K562 (cell line): ENCODE measurements around the gene MALRD1. TPM values are rescaled to one million over a fixed set of nuclear protein-coding genes. Genes with fewer than 3 reads are reported as not detected.

Experiments
- ATAC-seq: fragments of 200-7000 bp; cut with Tn5 transposase; 3 replicates; pipeline ENCODE4 v1.9.1; 2020; ENCODE audit warnings: moderate library complexity
- BruUV-seq: library from RNA; stranded (reverse); fragments of 400-500 nt; replicated peaks from 2 replicates; lab custom pipeline; 2021; lab: Mats Ljungman, UMichigan
- CTCF ChIA-PET: fragments of 300-600 bp; formaldehyde crosslinking; extraction: SDS; loops from one replicate; lab custom pipeline; 2021; ENCODE audit warnings: low intra/inter-chr PET ratio; lab: Yijun Ruan, JAX
- POLR2A ChIA-PET: fragments of 300-600, 350-650 bp; sonication (Branson Sonifier 250); formaldehyde crosslinking; extraction: SDS; loops from one replicate; lab custom pipeline; 2021; ENCODE audit warnings: antibody characterized with exemption, inconsistent platforms; lab: Yijun Ruan, JAX
- DNase-seq, 4 experiments: peaks; one replicate each; pipeline versions ENCODE4 v3.0.0 to v3.0.0-alpha.2; 2011 to 2018; ENCODE audit warnings: low spot score in 3 of 4, mixed read lengths in 3 of 4; ENCODE audit errors: extremely low read depth in 1 of 4
- FAIRE-seq: peaks from 2 replicates; lab custom pipeline; 2011; peaks lifted over from hg19 to GRCh38; lab: Jason Lieb, UNC
- H2AFZ ChIP-seq: 2 replicates; pipeline ENCODE4 v1.6.0; 2011; ENCODE audit warnings: low read depth, low read length, control low read depth, inconsistent platforms
- H3K27ac ChIP-seq: fragments of 200-600 bp; 3 replicates; pipeline ENCODE4 v1.8.0; 2011; ENCODE audit warnings: low read depth, mild to moderate bottlenecking, control low read depth, inconsistent platforms, low read length, moderate library complexity, mixed read lengths; ENCODE audit errors: extremely low read depth
- H3K27me3 ChIP-seq, 2 experiments: fragments of 300-600 bp in 1 of 2; 2 replicates in 1 of 2; 3 replicates in 1 of 2; pipeline versions ENCODE4 v1.6.0 to v1.8.0; 2011; ENCODE audit warnings: inconsistent platforms in 2 of 2, low read length in 2 of 2, mild to moderate bottlenecking in 1 of 2, mixed read lengths in 1 of 2, moderate library complexity in 1 of 2; ENCODE audit not compliant: control insufficient read depth in 2 of 2, insufficient read depth in 2 of 2
- H3K36me3 ChIP-seq: fragments of 300-600 bp; 3 replicates; pipeline ENCODE4 v1.8.0; 2011; ENCODE audit warnings: mild to moderate bottlenecking, low read length, inconsistent platforms; ENCODE audit not compliant: control insufficient read depth, insufficient read depth
- H3K4me1 ChIP-seq, 2 experiments: fragments of 200-600 bp in 1 of 2; replicated peaks in 1 of 2; 2 replicates in 1 of 2; 3 replicates in 1 of 2; pipeline versions ENCODE4 v1.5.1 to v1.8.0; 2011; ENCODE audit warnings: inconsistent platforms in 2 of 2, low read length in 2 of 2, mild to moderate bottlenecking in 1 of 2, mixed read lengths in 1 of 2, moderate library complexity in 1 of 2; ENCODE audit not compliant: control insufficient read depth in 2 of 2, insufficient read depth in 2 of 2
- H3K4me2 ChIP-seq: 2 replicates; pipeline ENCODE4 v1.6.1; 2011; ENCODE audit warnings: low read length, control low read depth, inconsistent platforms, mixed read lengths; ENCODE audit not compliant: insufficient read depth
- H3K4me3 ChIP-seq: fragments of 200-600 bp; sonication (generic), shearing (Covaris generic); 2 replicates; pipeline ENCODE4 v1.5.1; 2016; ENCODE audit warnings: control low read depth, inconsistent platforms
- H3K79me2 ChIP-seq: fragments of 200-600 bp; 3 replicates; pipeline ENCODE4 v1.8.0; 2011; ENCODE audit warnings: low read length, inconsistent platforms; ENCODE audit not compliant: control insufficient read depth, insufficient read depth
- H3K9ac ChIP-seq, 2 experiments: 2 replicates each; pipeline versions ENCODE4 v1.6.0 to v1.6.1; 2011; ENCODE audit warnings: low read depth in 2 of 2, low read length in 2 of 2, control low read depth in 1 of 2, inconsistent platforms in 1 of 2, mild to moderate bottlenecking in 1 of 2, mixed read lengths in 1 of 2; ENCODE audit not compliant: insufficient read depth in 1 of 2
- H3K9me1 ChIP-seq: one replicate; pipeline ENCODE4 v1.6.0; 2011; ENCODE audit warnings: inconsistent platforms, mild to moderate bottlenecking, low read length, moderate library complexity; ENCODE audit not compliant: control insufficient read depth, insufficient read depth
- H3K9me3 ChIP-seq: replicated peaks from 2 replicates; pipeline ENCODE4 v1.5.1; 2011; ENCODE audit warnings: low read depth, low read length, inconsistent platforms; ENCODE audit not compliant: control insufficient read depth, insufficient read depth
- H4K20me1 ChIP-seq: replicated peaks from 2 replicates; pipeline ENCODE4 v1.6.1; 2011; ENCODE audit warnings: low read length, inconsistent platforms, mixed read lengths; ENCODE audit not compliant: control insufficient read depth, insufficient read depth
- FOXA3 ChIP-seq, 2 experiments: fragments of 450-650 bp in 1 of 2; sonication (generic) in 1 of 2; formaldehyde crosslinking; IDR thresholded peaks in 1 of 2; conservative IDR thresholded peaks in 1 of 2; 2 replicates each; pipeline versions ENCODE4 v1.4.0 to v1.8.0; 2020 to 2022; ENCODE audit warnings: mild to moderate bottlenecking in 2 of 2, missing genetic modification reagents in 1 of 2
- MCM2 ChIP-seq: fragments of 450-650 bp; IDR thresholded peaks from 2 replicates; pipeline ENCODE4 v1.6.1; 2017; ENCODE audit warnings: low read depth, mild to moderate bottlenecking
- OTX1 ChIP-seq: fragments of 450-650 bp; formaldehyde crosslinking; IDR thresholded peaks from 2 replicates; pipeline ENCODE4 v1.4.0; 2022; ENCODE audit warnings: mild to moderate bottlenecking
- PHF8 ChIP-seq: fragments of 200-600 bp; sonication (generic); IDR thresholded peaks from 2 replicates; pipeline ENCODE4 v1.6.1; 2012; ENCODE audit warnings: mixed run types, mild to moderate bottlenecking, inconsistent platforms, low read length, moderate library complexity, borderline replicate concordance
- SRSF3 ChIP-seq: fragments of 200-400 bp; formaldehyde crosslinking; IDR thresholded peaks from 2 replicates; pipeline ENCODE4 v1.6.1; 2016; ENCODE audit warnings: mild to moderate bottlenecking, low read length, moderate library complexity; ENCODE audit not compliant: insufficient read depth
- ZBTB17 ChIP-seq: fragments of 450-650 bp; formaldehyde crosslinking; IDR thresholded peaks from 2 replicates; pipeline ENCODE4 v1.4.0; 2020; ENCODE audit warnings: mild to moderate bottlenecking
- ZNF217 ChIP-seq: sonication (generic); formaldehyde crosslinking; IDR thresholded peaks from 2 replicates; pipeline ENCODE4 v1.8.0; 2022; ENCODE audit warnings: mild to moderate bottlenecking, missing genetic modification reagents
- ZNF507 ChIP-seq: conservative IDR thresholded peaks from 2 replicates; pipeline ENCODE4 v1.6.1; 2017; ENCODE audit warnings: missing genetic modification characterization, missing compliant biosample characterization
- ZNF57 ChIP-seq: fragments of 450-650 bp; formaldehyde crosslinking; IDR thresholded peaks from 2 replicates; pipeline ENCODE4 v1.4.0; 2020; ENCODE audit warnings: mild to moderate bottlenecking, moderate library complexity
- ZSCAN29 ChIP-seq: fragments of 450-650 bp; IDR thresholded peaks from 2 replicates; pipeline ENCODE4 v1.6.1; 2017
- WGBS: fragments of 100-300 bp; shearing (Covaris generic); methylation state at CpG from one replicate; pipeline ENCODE4 v1.1.6; 2016; ENCODE audit warnings: low coverage, mixed read lengths; ENCODE audit not compliant: insufficient coverage; ENCODE audit errors: missing lambda C conversion rate; 5-methylcytosine and 5-hydroxymethylcytosine counted together
- in situ Hi-C: fragments of 300-500 bp; cut with MboI; formaldehyde crosslinking; loops from 4 replicates; pipeline ENCODE4 v1.15.0; 2018; ENCODE audit warnings: inconsistent platforms, mixed read lengths
- intact Hi-C: fragments of 100-400 bp; cut with micrococcal nuclease; formaldehyde crosslinking; loops from 2 replicates; pipeline ENCODE4 v1.14.2; 2022
- polyA plus RNA-seq, 8 experiments: library from polyadenylated mRNA; depleted of rRNA in 4 of 8; stranded (reverse) in 5 of 8; unstranded in 3 of 8; fragments of >200 nt; fragmentation: Nextera tagmentation in 2 of 8; fragmentation: Illumina TruSeq in 1 of 8; extraction: Ambion mirVana in 2 of 8; extraction: Trizol in 1 of 8; gene quantifications; 2 replicates each; pipeline versions ENCODE4 v1.2.1 to v1.2.3, GENCODE V29; 2011 to 2014; ENCODE audit warnings: inconsistent platforms in 1 of 8, missing spikeins in 1 of 8
- total RNA-seq, 7 experiments: library from RNA; depleted of rRNA in 6 of 7; stranded (reverse); fragments of >200 nt in 6 of 7; fragmentation: Illumina TruSeq in 2 of 7; extraction: Trizol in 2 of 7; gene quantifications; 2 replicates each; pipeline versions ENCODE4 v1.2.1 to v1.2.3, GENCODE V29; 2011 to 2021; ENCODE audit warnings: low replicate concordance in 1 of 7
- TF ChIP-seq, protein P1 (sequence below): fragments of 450-650 bp; formaldehyde crosslinking; IDR thresholded peaks from 2 replicates; pipeline ENCODE4 v1.4.0; 2020; ENCODE audit warnings: mild to moderate bottlenecking, moderate library complexity

Gene MALRD1
- total and polyA plus RNA-seq, 9 of the 15 experiments (the other 6 are each of a cell fraction or from before 2014, with no cell fraction given): not detected

- no peak for ATAC-seq
- intact Hi-C loops (no loop called here), in situ Hi-C loops (no loop called here)
- Histone ChIP-seq H3K4me2 (no peak overlapping the region), H3K27me3 (no peaks in the 10 kb centered on the region), H2AFZ (no peak overlapping the region), H4K20me1 (no peaks in the 10 kb centered on the region), H3K9ac (no peak overlapping the region), H3K36me3 (no peaks in the 10 kb centered on the region), H3K9me3 (no peaks in the 10 kb centered on the region), H3K9me1 (no peaks in the 10 kb centered on the region), H3K4me3 (no peak overlapping the region), H3K27ac (no peak overlapping the region), H3K4me1 (no peaks in the 10 kb centered on the region), H3K79me2 (no peaks in the 10 kb centered on the region)
- POLR2A ChIA-PET: no interaction called here
- no TSS peak for BruUV-seq
- no peak for FAIRE-seq
- CTCF ChIA-PET: no interaction called here
- no peak for DNase-seq
- TF ChIP-seq OTX1 (CRISPR knock-in tag): no peak
- peak; percentile 86 for TF ChIP-seq ZNF507 (tag)
- TF ChIP-seq ZNF57 (CRISPR knock-in tag): no peak
- WGBS: 0% methylated on average over 1 of the region's 1 CpG
These were observed 58.8 kb downstream of the MALRD1 start for GRCh38 chr10:19107406-19107805.

DNA sequence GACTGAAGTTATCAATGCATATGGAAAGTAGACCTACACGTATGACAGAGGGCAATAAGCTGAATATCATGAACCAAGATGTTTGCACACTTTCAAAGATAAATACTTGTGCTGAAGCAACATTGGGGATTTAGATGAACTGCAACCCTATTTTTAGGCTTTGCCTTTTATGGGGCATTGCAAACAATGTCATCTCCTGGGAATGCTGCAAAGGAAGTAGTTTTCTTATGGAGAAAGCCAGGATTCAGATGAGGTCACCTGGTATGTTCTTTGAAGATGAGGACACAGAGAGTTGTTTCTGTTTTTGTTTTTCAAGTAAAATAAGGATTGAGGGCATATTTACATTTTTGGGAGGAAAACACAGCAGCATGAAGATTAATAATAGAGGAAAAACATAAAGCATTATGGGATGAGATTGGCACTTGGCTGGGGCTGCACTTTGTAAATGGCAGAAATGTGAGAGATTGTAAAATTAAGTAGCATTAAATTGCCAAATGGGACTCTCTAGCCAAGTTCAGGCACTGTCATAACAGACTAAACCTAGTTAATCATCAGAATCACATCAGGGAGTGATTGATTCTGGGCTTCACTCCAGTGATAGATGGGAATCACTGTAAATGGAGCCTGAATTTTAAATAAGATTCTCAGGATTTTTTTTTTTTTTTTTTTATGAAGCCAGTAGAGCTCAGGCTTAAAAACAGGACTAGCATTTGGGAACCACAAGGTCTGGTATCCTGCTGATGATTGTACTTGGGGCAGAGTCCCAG is 63.1 kb downstream of the MALRD1 start:
- in situ Hi-C loops (no loop called here), intact Hi-C loops (no loop called here)
- H3K27me3 ChIP-seq: no peaks in the 10 kb centered on the region
- H3K4me3 ChIP-seq: no peak overlapping the region
- H2AFZ ChIP-seq: no peak overlapping the region
- FAIRE-seq (no peak), DNase-seq (no peak), ATAC-seq (no peak)
- H3K9me1 ChIP-seq: no peaks in the 10 kb centered on the region
- no peak for TF ChIP-seq FOXA3 (CRISPR knock-in tag; conservative IDR thresholded peaks at IDR 0.05 in 1 of 2, IDR thresholded peaks at IDR 0.05 in 1 of 2)
- TF ChIP-seq, protein P1, sequence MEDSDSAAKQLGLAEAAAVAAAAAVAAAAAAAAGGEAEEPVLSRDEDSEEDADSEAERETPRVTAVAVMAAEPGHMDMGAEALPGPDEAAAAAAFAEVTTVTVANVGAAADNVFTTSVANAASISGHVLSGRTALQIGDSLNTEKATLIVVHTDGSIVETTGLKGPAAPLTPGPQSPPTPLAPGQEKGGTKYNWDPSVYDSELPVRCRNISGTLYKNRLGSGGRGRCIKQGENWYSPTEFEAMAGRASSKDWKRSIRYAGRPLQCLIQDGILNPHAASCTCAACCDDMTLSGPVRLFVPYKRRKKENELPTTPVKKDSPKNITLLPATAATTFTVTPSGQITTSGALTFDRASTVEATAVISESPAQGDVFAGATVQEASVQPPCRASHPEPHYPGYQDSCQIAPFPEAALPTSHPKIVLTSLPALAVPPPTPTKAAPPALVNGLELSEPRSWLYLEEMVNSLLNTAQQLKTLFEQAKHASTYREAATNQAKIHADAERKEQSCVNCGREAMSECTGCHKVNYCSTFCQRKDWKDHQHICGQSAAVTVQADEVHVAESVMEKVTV (CRISPR knock-in tag): no peak
- TF ChIP-seq MCM2: no peak
- no peak for TF ChIP-seq ZSCAN29
- no peak for TF ChIP-seq ZNF217 (CRISPR knock-in tag)
- TF ChIP-seq PHF8: no peak
- no peak for TF ChIP-seq SRSF3
- no peak for TF ChIP-seq ZBTB17 (CRISPR knock-in tag)
- H3K36me3 ChIP-seq: no peaks in the 10 kb centered on the region
- POLR2A ChIA-PET: no interaction called here
- CTCF ChIA-PET: no interaction called here
- 0% methylated on average over 1 of the region's 1 CpG for WGBS
- no peaks in the 10 kb centered on the region for H4K20me1 ChIP-seq
- no peaks in the 10 kb centered on the region; the same call in 1 of the 2 replicates for H3K9me3 ChIP-seq
- H3K4me2 ChIP-seq: no peak overlapping the region
- no peaks in the 10 kb centered on the region for H3K79me2 ChIP-seq
- H3K9ac ChIP-seq: no peak overlapping the region
- no TSS peak for BruUV-seq
- no peak overlapping the region for H3K27ac ChIP-seq
- H3K4me1 ChIP-seq: no peaks in the 10 kb centered on the region
